Keratinocyte (primary cell): Measurements from ENCODE around the gene CSGALNACT2.
A peak's percentile ranks its signal among the peaks of the same experiment; 100 is the strongest.

Source experiments
- CTCF ChIP-seq, 3 experiments: IDR thresholded peaks in 1 of 3; conservative IDR thresholded peaks in 1 of 3; optimal IDR thresholded peaks in 1 of 3; 2 replicates in 2 of 3; 3 replicates in 1 of 3; pipeline versions ENCODE3 to v1.5.1; 2011; ENCODE audit warnings: low read length in 3 of 3, mild to moderate bottlenecking in 3 of 3, moderate library complexity in 2 of 3, control low read depth in 1 of 3, inconsistent platforms in 1 of 3; ENCODE audit not compliant: insufficient read depth in 2 of 3; ENCODE audit errors: extremely low read depth in 1 of 3
- EZH2 ChIP-seq: IDR thresholded peaks from one replicate; pipeline ENCODE4 v1.6.1; 2012; ENCODE audit warnings: inconsistent platforms, mild to moderate bottlenecking, low read length, moderate library complexity

GRCh38 chr10:43221419-43222209 is 83.4 kb downstream of the CSGALNACT2 start:
- TF ChIP-seq CTCF (optimal IDR thresholded peaks at IDR 0.05 in 1 of 3, IDR thresholded peaks at IDR 0.05 in 1 of 3, conservative IDR thresholded peaks at IDR 0.05 in 1 of 3; ENCODE audit: extremely low read depth in 1 of 3, insufficient read depth in 2 of 3, low read length in 3 of 3) (peak in 2 of 3 experiments; percentile 7 to 35), EZH2 (no peak)
